Fibroblast of lung (primary cell): ENCODE results near the gene EMC10. TPM values are rescaled to one million over a fixed set of nuclear protein-coding genes. Genes with fewer than 3 reads are reported as not detected.

Experiments
- DNase-seq, 2 donors: peaks; one replicate each; pipeline versions ENCODE4 v3.0.0 to v3.0.0-alpha.2; 2010; ENCODE audit warnings: low read depth in 2 of 2
- H2AFZ ChIP-seq: 2 replicates; pipeline ENCODE4 v1.5.1; 2012; ENCODE audit warnings: low read length, control low read depth, inconsistent platforms
- H3K27ac ChIP-seq: 2 replicates; pipeline ENCODE4 v1.5.1; 2011; ENCODE audit warnings: low read length, control low read depth; ENCODE audit not compliant: insufficient read depth
- H3K27me3 ChIP-seq: 2 replicates; pipeline ENCODE4 v1.5.1; 2011; ENCODE audit warnings: mild to moderate bottlenecking, low read length; ENCODE audit not compliant: control insufficient read depth, insufficient read depth
- H3K36me3 ChIP-seq: 2 replicates; pipeline ENCODE4 v1.5.1; 2011; ENCODE audit warnings: low read length; ENCODE audit not compliant: control insufficient read depth, insufficient read depth
- H3K4me1 ChIP-seq: 2 replicates; pipeline ENCODE4 v1.5.1; 2011; ENCODE audit warnings: low read length; ENCODE audit not compliant: control insufficient read depth, insufficient read depth; ENCODE audit errors: extremely low read depth
- H3K4me2 ChIP-seq: 2 replicates; pipeline ENCODE4 v1.5.1; 2011; ENCODE audit warnings: low read length, control low read depth; ENCODE audit not compliant: insufficient read depth; ENCODE audit errors: extremely low read depth
- H3K4me3 ChIP-seq, 4 experiments: fragments of 200-600 bp in 1 of 4; sonication (generic) in 1 of 4; replicated peaks in 1 of 4; 2 replicates each; pipeline ENCODE4 v1.5.1; 2011 to 2016; ENCODE audit warnings: low read length in 4 of 4, low read depth in 3 of 4, mild to moderate bottlenecking in 3 of 4, control low read depth in 2 of 4, inconsistent platforms in 1 of 4, mixed read lengths in 1 of 4; ENCODE audit not compliant: insufficient read depth in 1 of 4; ENCODE audit errors: control extremely low read depth in 1 of 4
- H3K79me2 ChIP-seq: 2 replicates; pipeline ENCODE4 v1.5.1; 2012; ENCODE audit warnings: mild to moderate bottlenecking, low read length, inconsistent platforms; ENCODE audit not compliant: control insufficient read depth, insufficient read depth
- H3K9ac ChIP-seq: 2 replicates; pipeline ENCODE4 v1.5.1; 2011; ENCODE audit warnings: mild to moderate bottlenecking, low read length, control low read depth; ENCODE audit not compliant: insufficient read depth
- H3K9me3 ChIP-seq: 2 replicates; pipeline ENCODE4 v1.5.1; 2012; ENCODE audit warnings: low read depth, low read length; ENCODE audit not compliant: control insufficient read depth, insufficient read depth
- H4K20me1 ChIP-seq: 2 replicates; pipeline ENCODE4 v1.5.1; 2011; ENCODE audit warnings: low read length; ENCODE audit not compliant: control insufficient read depth, insufficient read depth; ENCODE audit errors: extremely low read depth
- CTCF ChIP-seq, 2 donors: IDR thresholded peaks in 1 of 2; conservative IDR thresholded peaks in 1 of 2; 1 replicate in 1 of 2; 2 replicates in 1 of 2; pipeline ENCODE4 v1.5.1; 2011 to 2012; ENCODE audit warnings: low read length in 2 of 2, control low read depth in 1 of 2, inconsistent platforms in 1 of 2, low read depth in 1 of 2, mild to moderate bottlenecking in 1 of 2
- EZH2 ChIP-seq: IDR thresholded peaks from 2 replicates; pipeline ENCODE4 v1.5.1; 2012; ENCODE audit warnings: low read length, control low read depth, mild to moderate bottlenecking; ENCODE audit errors: missing control alignments
- polyA plus RNA-seq, 2 donors: library from polyadenylated mRNA; depleted of rRNA in 1 of 2; stranded (reverse) in 1 of 2; unstranded in 1 of 2; fragments of >200 nt; gene quantifications; 2 replicates each; pipeline ENCODE4 v1.2.1, GENCODE V29; 2011 to 2012; ENCODE audit warnings: missing spikeins in 1 of 2
- total RNA-seq: library from RNA; depleted of rRNA; stranded (reverse); fragments of >200 nt; gene quantifications from 2 replicates; pipeline ENCODE4 v1.2.1, GENCODE V29; 2014

EMC10 gene
- total and polyA plus RNA-seq, 2 donors (not counting 1 experiment from before 2014, with no cell fraction given): 40.8 to 42.7 TPM

GRCh38 chr19:50490991-50491472, 14.7 kb downstream of the EMC10 start:
- no peak for DNase-seq
- Histone ChIP-seq H3K27me3 (peaks cover 27% of the 10 kb centered on the region), H3K4me1 (no peaks in the 10 kb centered on the region), H3K79me2 (no peaks in the 10 kb centered on the region), H3K9me3 (no peaks in the 10 kb centered on the region), H3K9ac (no peak overlapping the region), H3K36me3 (no peaks in the 10 kb centered on the region), H4K20me1 (no peaks in the 10 kb centered on the region), H3K4me2 (no peak overlapping the region), H3K4me3 (no peak overlapping the region), H3K27ac (no peak overlapping the region), H2AFZ (no peak overlapping the region)
- TF ChIP-seq EZH2 (peak; percentile 26), CTCF (conservative IDR thresholded peaks at IDR 0.05 in 1 of 2, IDR thresholded peaks at IDR 0.05 in 1 of 2; ENCODE audit: low read depth in 1 of 2, low read length in 2 of 2) (no peak)

GRCh38 chr19:50492303-50493052, 16.2 kb downstream of the EMC10 start:
- TF ChIP-seq CTCF (conservative IDR thresholded peaks at IDR 0.05 in 1 of 2, IDR thresholded peaks at IDR 0.05 in 1 of 2; ENCODE audit: low read depth in 1 of 2, low read length in 2 of 2) (no peak), EZH2 (no peak)
- no peak overlapping the region for H2AFZ ChIP-seq
- no peak overlapping the region for H3K4me2 ChIP-seq
- no peak overlapping the region for H3K4me3 ChIP-seq
- no peaks in the 10 kb centered on the region for H4K20me1 ChIP-seq
- no peak overlapping the region for H3K9ac ChIP-seq
- H3K9me3 ChIP-seq: no peaks in the 10 kb centered on the region
- peaks cover 25% of the 10 kb centered on the region for H3K27me3 ChIP-seq
- no peaks in the 10 kb centered on the region for H3K36me3 ChIP-seq
- no peak overlapping the region for H3K27ac ChIP-seq
- H3K79me2 ChIP-seq: no peaks in the 10 kb centered on the region
- DNase-seq: no peak
- no peaks in the 10 kb centered on the region for H3K4me1 ChIP-seq

- TF ChIP-seq EZH2 (no peak), CTCF (conservative IDR thresholded peaks at IDR 0.05 in 1 of 2, IDR thresholded peaks at IDR 0.05 in 1 of 2; ENCODE audit: low read depth in 1 of 2, low read length in 2 of 2) (no peak)
- no peak for DNase-seq
These were observed 16.9 kb downstream of the EMC10 start for GRCh38 chr19:50493171-50493570.

More at GRCh38 chr19:50493171-50493570, 16.9 kb downstream of the EMC10 start:
- Histone ChIP-seq H3K4me1 (no peaks in the 10 kb centered on the region), H2AFZ (no peak overlapping the region), H3K36me3 (no peaks in the 10 kb centered on the region), H3K9ac (no peak overlapping the region), H3K9me3 (no peaks in the 10 kb centered on the region), H3K79me2 (no peaks in the 10 kb centered on the region), H3K27me3 (peaks cover 25% of the 10 kb centered on the region), H3K4me2 (no peak overlapping the region), H4K20me1 (no peaks in the 10 kb centered on the region), H3K4me3 (no peak overlapping the region), H3K27ac (no peak overlapping the region)
